Esophagus muscularis mucosa (tissue), 4 donors: ENCODE measurements around the gene MMS22L. TPM values are rescaled to one million over a fixed set of nuclear protein-coding genes. Genes with fewer than 3 reads are reported as not detected.

ENCODE experiments used
- DNase-seq: peaks from one replicate; pipeline ENCODE4 v3.0.0-alpha.2; 2017; ENCODE audit errors: extremely low spot score
- H3K27ac ChIP-seq, 4 donors: fragments of 200-600 bp; sonication (generic); replicated peaks in 1 of 4; 1 replicate in 3 of 4; 2 replicates in 1 of 4; pipeline ENCODE4 v1.5.1; 2016 to 2019; ENCODE audit warnings: mild to moderate bottlenecking in 1 of 4
- H3K27me3 ChIP-seq, 4 donors: fragments of 200-600 bp; sonication (generic); one replicate each; pipeline versions ENCODE4 v1.5.1 to v1.6.0; 2016 to 2019
- H3K36me3 ChIP-seq, 4 donors: fragments of 200-600 bp; sonication (generic); one replicate each; pipeline ENCODE4 v1.5.1; 2016 to 2019
- H3K4me1 ChIP-seq, 4 donors: fragments of 200-600 bp; sonication (generic); one replicate each; pipeline ENCODE4 v1.5.1; 2016 to 2019
- H3K4me3 ChIP-seq, 4 donors: fragments of 200-600 bp; sonication (generic); 1 replicate in 2 of 4; 2 replicates in 2 of 4; pipeline ENCODE4 v1.5.1; 2016 to 2019; ENCODE audit warnings: mild to moderate bottlenecking in 4 of 4, moderate library complexity in 1 of 4
- H3K9me3 ChIP-seq, 4 donors: fragments of 200-600 bp; sonication (generic); 1 replicate in 3 of 4; 2 replicates in 1 of 4; pipeline ENCODE4 v1.5.1; 2016 to 2019
- CTCF ChIP-seq, 3 experiments: fragments of 200-600 bp in 2 of 3; fragments of 450-650 bp in 1 of 3; sonication (generic) in 2 of 3; IDR thresholded peaks; one replicate each; pipeline ENCODE4 v1.5.1; 2017 to 2019; ENCODE audit warnings: antibody characterized with exemption in 3 of 3, mild to moderate bottlenecking in 2 of 3, moderate library complexity in 1 of 3
- EP300 ChIP-seq: sonication (generic); formaldehyde crosslinking; IDR thresholded peaks from one replicate; pipeline ENCODE4 v1.6.1; 2017; ENCODE audit warnings: antibody characterized with exemption
- POLR2A ChIP-seq: fragments of 450-650 bp; IDR thresholded peaks from one replicate; pipeline ENCODE4 v1.6.1; 2017; ENCODE audit warnings: antibody characterized with exemption, moderate library complexity, mild to moderate bottlenecking, low read depth
- POLR2AphosphoS5 ChIP-seq, 2 donors: sonication (generic); formaldehyde crosslinking; IDR thresholded peaks; one replicate each; pipeline ENCODE4 v1.6.1; 2017; ENCODE audit warnings: antibody characterized with exemption in 2 of 2
- WGBS: methylation state at CpG from one replicate; pipeline ENCODE4 v1.1.5; 2018; 5-methylcytosine and 5-hydroxymethylcytosine counted together
- intact Hi-C: fragments of 100-400 bp; cut with DNase I; formaldehyde crosslinking; loops from one replicate; pipeline ENCODE4 v1.15.1; 2023
- total RNA-seq, 4 donors: library from RNA; depleted of rRNA; stranded (reverse); fragments of >200 nt; gene quantifications; one replicate each; pipeline versions ENCODE4 v1.1.0 to v1.2.1, GENCODE V29; 2016

The MMS22L gene
- total RNA-seq = 1 to 10 TPM; 2.8 to 5.5 (median 4.0) TPM

GRCh38 chr6:97282726-97283617 is at the start of gene MMS22L:
Gene MMS22L (minus strand): TSS chr6:97283216. CDS start chr6:97282477, 739 bp downstream.
- no peak for TF ChIP-seq EP300
- peak in 1 of 2 donors; percentile 59 for TF ChIP-seq POLR2AphosphoS5 (IDR thresholded peaks at IDR 0.05)
- peaks cover 0 to 8% (median 2%) of the 10 kb centered on the region in 4 donors for H3K36me3 ChIP-seq
- H3K27ac ChIP-seq = peak within 1 kb of the TSS; percentile 70 to 83 (median 80)
- under 1% methylated on average over 49 of the region's 67 CpGs for WGBS
- peak; percentile 96 for DNase-seq
- no peaks in the 10 kb centered on the region for H3K9me3 ChIP-seq
- intact Hi-C loops = loop anchor here (10.0 kb wide), 1 partner anchor 388 kb away; the partner anchor contains the start of gene NDUFAF4
- no peaks in the 10 kb centered on the region for H3K27me3 ChIP-seq
- H3K4me1 ChIP-seq = peaks cover 8 to 18% (median 14%) of the 10 kb centered on the region in 4 donors
- peak within 1 kb of the TSS; percentile 67 to 96 (median 92) for H3K4me3 ChIP-seq

- H3K4me3 ChIP-seq = no peak overlapping the region
- TF ChIP-seq POLR2A (no peak), EP300 (no peak), POLR2AphosphoS5 (IDR thresholded peaks at IDR 0.05) (no peak), CTCF (IDR thresholded peaks at IDR 0.05) (no peak)
- H3K27ac ChIP-seq = no peak overlapping the region
- no peaks in the 10 kb centered on the region for H3K36me3 ChIP-seq
- H3K9me3 ChIP-seq = no peaks in the 10 kb centered on the region
- no peak for DNase-seq
- H3K27me3 ChIP-seq = no peaks in the 10 kb centered on the region
- WGBS = 86% methylated on average over 1 of the region's 1 CpG
- intact Hi-C loops = no loop called here
- H3K4me1 ChIP-seq = no peaks in the 10 kb centered on the region
These were observed 39.8 kb upstream of the MMS22L start for GRCh38 chr6:97322811-97323210.

- intact Hi-C loops = no loop called here
- Histone ChIP-seq H3K27ac (no peak overlapping the region), H3K36me3 (no peaks in the 10 kb centered on the region), H3K4me3 (no peak overlapping the region), H3K27me3 (no peaks in the 10 kb centered on the region), H3K4me1 (no peaks in the 10 kb centered on the region), H3K9me3 (no peaks in the 10 kb centered on the region)
- TF ChIP-seq POLR2A = no peak
- no peak for TF ChIP-seq CTCF (IDR thresholded peaks at IDR 0.05)
- no peak for TF ChIP-seq POLR2AphosphoS5 (IDR thresholded peaks at IDR 0.05)
- TF ChIP-seq EP300 = no peak
- WGBS = 86% methylated on average over 1 of the region's 1 CpG
- DNase-seq = no peak
These were observed 39.2 kb upstream of the MMS22L start for GRCh38 chr6:97322226-97322625.

GRCh38 chr6:97316978-97317377 is 34.0 kb upstream of the MMS22L start:
- Histone ChIP-seq H3K4me1 (no peaks in the 10 kb centered on the region), H3K4me3 (no peak overlapping the region), H3K36me3 (no peaks in the 10 kb centered on the region), H3K27ac (no peak overlapping the region), H3K9me3 (no peaks in the 10 kb centered on the region), H3K27me3 (no peaks in the 10 kb centered on the region)
- intact Hi-C loops = no loop called here
- no peak for DNase-seq
- TF ChIP-seq CTCF (IDR thresholded peaks at IDR 0.05) (no peak), EP300 (no peak), POLR2AphosphoS5 (IDR thresholded peaks at IDR 0.05) (no peak), POLR2A (no peak)

- DNase-seq = no peak
- Histone ChIP-seq H3K4me3 (no peak overlapping the region), H3K9me3 (no peaks in the 10 kb centered on the region), H3K27me3 (peaks cover 0 to 4% (median 0%) of the 10 kb centered on the region in 4 donors), H3K27ac (no peak overlapping the region), H3K4me1 (no peaks in the 10 kb centered on the region), H3K36me3 (no peaks in the 10 kb centered on the region)
- 60% methylated on average over 1 of the region's 1 CpG for WGBS
- TF ChIP-seq EP300 (no peak), POLR2A (no peak), POLR2AphosphoS5 (IDR thresholded peaks at IDR 0.05) (no peak), CTCF (IDR thresholded peaks at IDR 0.05) (no peak)
- intact Hi-C loops = no loop called here
These were observed 29.2 kb upstream of the MMS22L start for GRCh38 chr6:97312241-97312640.
